Aorta (tissue), 5 donors: ENCODE data around the gene LRRK1. TPM values are rescaled to one million over a fixed set of nuclear protein-coding genes. Genes with fewer than 3 reads are reported as not detected.

Source experiments
- ATAC-seq: fragments of 200-7000 bp; cut with Tn5 transposase; one replicate; pipeline ENCODE4 v1.9.1; 2022; ENCODE audit warnings: moderate library complexity; ENCODE audit not compliant: low FRiP score
- DNase-seq, 2 donors: peaks; one replicate each; pipeline ENCODE4 v3.0.0-alpha.2; 2020
- H3K27ac ChIP-seq, 2 donors: one replicate each; pipeline ENCODE4 v1.5.1; 2013; ENCODE audit warnings: low read length in 2 of 2, mild to moderate bottlenecking in 2 of 2, moderate library complexity in 2 of 2, control low read depth in 1 of 2, inconsistent platforms in 1 of 2, low read depth in 1 of 2
- H3K27me3 ChIP-seq, 2 donors: one replicate each; pipeline ENCODE4 v1.6.1; 2013; ENCODE audit warnings: control low read depth in 1 of 2, low read length in 1 of 2, mild to moderate bottlenecking in 1 of 2, moderate library complexity in 1 of 2; ENCODE audit not compliant: insufficient read depth in 2 of 2, control insufficient read depth in 1 of 2
- H3K36me3 ChIP-seq, 2 donors: one replicate each; pipeline ENCODE4 v1.6.1; 2013; ENCODE audit warnings: control low read depth in 1 of 2, low read length in 1 of 2, mild to moderate bottlenecking in 1 of 2; ENCODE audit not compliant: insufficient read depth in 2 of 2, control insufficient read depth in 1 of 2
- H3K4me1 ChIP-seq, 2 donors: one replicate each; pipeline ENCODE4 v1.6.1; 2013; ENCODE audit warnings: low read length in 2 of 2, control low read depth in 1 of 2, mild to moderate bottlenecking in 1 of 2, moderate library complexity in 1 of 2; ENCODE audit not compliant: insufficient read depth in 2 of 2, control insufficient read depth in 1 of 2
- H3K4me3 ChIP-seq, 2 donors: one replicate each; pipeline ENCODE4 v1.5.1; 2013; ENCODE audit warnings: low read length in 2 of 2, control low read depth in 1 of 2, mild to moderate bottlenecking in 1 of 2
- H3K9me3 ChIP-seq: one replicate; pipeline ENCODE4 v1.6.1; 2013; ENCODE audit warnings: mild to moderate bottlenecking, low read length; ENCODE audit not compliant: control insufficient read depth
- WGBS, 2 donors: extraction: QIAGEN DNeasy Blood & Tissue Kit; methylation state at CpG; one replicate each; pipeline ENCODE4 v1.1.7; 2013; 5-methylcytosine and 5-hydroxymethylcytosine counted together
- intact Hi-C, 2 donors: fragments of 100-400 bp; cut with DNase I; formaldehyde crosslinking; loops; one replicate each; pipeline versions ENCODE4 v1.14.2 to v1.15.0; 2022
- polyA plus RNA-seq, 2 donors: library from polyadenylated mRNA; stranded (reverse); fragments of 200-250 nt; gene quantifications; one replicate each; pipeline ENCODE4 v1.2.3, GENCODE V29; 2013
- total RNA-seq, 2 donors: library from RNA; stranded (reverse); fragmentation: NEBNext Ultra II Directional; extraction: Animal tissue kit (Norgen Biotek cat#: 25700); gene quantifications; one replicate each; pipeline ENCODE4 v1.2.1, GENCODE V29; 2021
- donor health status: healthy with polysubstance abuse.
- donor health status: Bipolar disorder and iron deficiency.
- donor health status: DM: no; HTN: no; CAD: no.
- donor health status: DM: no; HTN: no; CAD: no.
- donor health status: DM: yes; HTN: yes; CAD: no.

Gene LRRK1
- total and polyA plus RNA-seq, 4 donors: 4.0 to 34.0 (median 13.3) TPM

DNA sequence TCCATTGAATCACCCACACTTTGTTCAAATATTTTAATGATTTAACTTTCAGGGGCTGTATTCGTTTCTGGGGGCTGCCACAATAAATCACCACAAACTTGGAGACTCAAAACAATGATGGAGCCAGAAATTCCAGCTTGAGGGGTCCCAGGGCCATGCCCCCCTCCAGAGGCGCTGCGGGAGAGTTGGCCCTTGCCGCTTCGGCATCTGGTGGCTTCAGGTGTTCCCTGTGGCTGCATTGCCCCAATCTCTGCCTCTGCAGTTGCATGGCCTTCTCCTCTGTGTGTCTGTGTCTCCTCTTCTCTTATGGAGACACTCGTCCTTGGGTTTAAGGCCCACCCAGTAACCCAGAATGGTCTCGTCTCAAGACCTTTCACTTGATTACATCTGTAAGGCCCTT, 187.9 kb downstream of the LRRK1 start:
- Histone ChIP-seq H3K27me3 (no peaks in the 10 kb centered on the region), H3K36me3 (no peaks in the 10 kb centered on the region), H3K27ac (no peak overlapping the region), H3K4me1 (no peaks in the 10 kb centered on the region), H3K4me3 (no peak overlapping the region), H3K9me3 (no peaks in the 10 kb centered on the region)
- 89 to 91% methylated on average over 7 of the region's 7 CpGs for WGBS, 2 donors
- ATAC-seq (no peak), DNase-seq (no peak)
- intact Hi-C loops: no loop called here

DNA sequence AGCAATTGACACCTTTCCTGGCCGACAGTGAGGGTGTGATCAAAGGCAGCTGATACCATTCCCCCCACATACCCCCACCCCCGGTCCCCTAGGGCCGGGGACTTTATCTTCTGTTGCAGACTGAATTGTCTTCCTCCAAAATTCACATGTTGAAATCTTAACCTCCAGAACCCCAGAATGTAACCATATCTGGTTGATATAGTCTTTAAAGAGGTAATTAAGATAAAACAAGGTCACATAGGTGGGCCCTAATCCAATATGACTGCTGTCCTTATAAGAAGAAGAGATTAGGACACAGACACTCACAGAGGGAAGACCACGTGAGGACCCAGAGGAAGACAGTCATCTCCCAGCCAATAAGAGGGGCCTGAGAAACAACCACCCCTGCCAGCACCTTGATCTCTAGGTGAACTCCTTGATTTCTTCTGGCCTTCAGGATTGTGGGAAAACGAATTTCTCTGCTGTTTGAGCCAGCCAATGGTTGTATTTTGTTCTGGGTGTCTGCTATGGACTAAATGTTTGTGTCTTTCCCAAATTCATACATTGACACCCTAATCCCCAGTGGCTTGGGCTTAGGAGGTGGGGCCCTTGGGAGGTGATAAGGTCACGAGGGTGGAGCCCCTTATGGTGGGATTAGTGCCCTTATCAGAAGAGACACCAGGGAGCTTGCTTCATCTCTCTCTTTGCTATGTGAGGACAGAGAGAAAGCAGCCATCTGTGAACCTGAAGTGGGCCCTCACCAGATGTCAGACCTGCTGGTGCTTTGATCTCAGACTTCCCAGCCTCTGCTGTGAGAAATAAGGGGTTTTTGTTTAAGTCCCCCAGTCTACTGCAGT, 188.7 kb downstream of the LRRK1 start:
- H3K27ac ChIP-seq: no peak overlapping the region
- ATAC-seq: no peak
- DNase-seq: peak in 1 of 2 donors; percentile 17
- 86% methylated on average over 6 of the region's 6 CpGs for WGBS, 2 donors
- H3K9me3 ChIP-seq: no peaks in the 10 kb centered on the region
- H3K4me1 ChIP-seq: no peaks in the 10 kb centered on the region
- no peaks in the 10 kb centered on the region for H3K36me3 ChIP-seq
- intact Hi-C loops: no loop called here
- H3K4me3 ChIP-seq: no peak overlapping the region
- no peaks in the 10 kb centered on the region for H3K27me3 ChIP-seq

DNA sequence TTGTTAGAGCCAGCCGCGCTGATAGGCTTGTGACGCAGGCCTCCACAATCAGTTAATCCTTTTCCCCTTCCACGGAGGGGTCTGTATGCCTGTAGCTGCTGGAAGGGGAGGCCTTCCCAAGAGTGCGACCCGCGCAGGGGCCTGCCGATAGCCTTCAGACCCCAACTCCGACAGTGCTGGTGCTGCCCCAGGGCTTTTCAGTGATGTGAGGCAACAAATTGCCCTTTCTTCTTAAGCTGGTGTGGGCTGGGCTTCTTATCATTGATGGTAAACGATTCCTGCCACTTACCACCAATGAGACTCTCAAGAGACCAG, 189.3 kb downstream of the LRRK1 start:
- ATAC-seq (no peak), DNase-seq (no peak)
- intact Hi-C loops: no loop called here
- Histone ChIP-seq H3K4me1 (no peaks in the 10 kb centered on the region), H3K27me3 (no peaks in the 10 kb centered on the region), H3K4me3 (no peak overlapping the region), H3K36me3 (no peaks in the 10 kb centered on the region), H3K9me3 (no peaks in the 10 kb centered on the region), H3K27ac (no peak overlapping the region)
- 96 to 97% methylated on average over 10 of the region's 10 CpGs for WGBS, 2 donors

DNA sequence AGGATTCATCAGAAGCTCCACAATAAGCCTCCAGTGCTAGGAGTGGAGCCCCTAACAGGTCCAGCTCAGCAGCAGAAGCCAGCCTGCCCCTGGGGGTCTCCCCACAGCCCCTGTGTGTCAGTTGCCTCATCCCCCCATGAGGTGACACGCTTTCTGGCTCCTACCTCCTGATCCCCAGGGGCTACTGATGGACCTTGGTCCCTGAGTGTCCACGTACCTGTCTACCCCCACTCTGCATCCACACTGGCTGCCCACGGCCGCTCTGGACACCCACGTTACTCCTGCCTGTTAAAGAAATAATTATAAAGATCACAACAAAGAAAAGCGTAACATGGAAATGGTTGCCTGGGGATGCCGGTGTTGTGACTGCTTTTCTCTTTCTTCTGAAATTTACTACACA, 189.6 kb downstream of the LRRK1 start:
- intact Hi-C loops: no loop called here
- H3K4me3 ChIP-seq: no peak overlapping the region
- ATAC-seq (no peak), DNase-seq (peak in 1 of 2 donors; percentile 56)
- WGBS, 2 donors: 97% methylated on average over 7 of the region's 7 CpGs
- H3K27me3 ChIP-seq: no peaks in the 10 kb centered on the region
- no peaks in the 10 kb centered on the region for H3K36me3 ChIP-seq
- H3K27ac ChIP-seq: no peak overlapping the region
- no peaks in the 10 kb centered on the region for H3K4me1 ChIP-seq
- H3K9me3 ChIP-seq: no peaks in the 10 kb centered on the region

DNA sequence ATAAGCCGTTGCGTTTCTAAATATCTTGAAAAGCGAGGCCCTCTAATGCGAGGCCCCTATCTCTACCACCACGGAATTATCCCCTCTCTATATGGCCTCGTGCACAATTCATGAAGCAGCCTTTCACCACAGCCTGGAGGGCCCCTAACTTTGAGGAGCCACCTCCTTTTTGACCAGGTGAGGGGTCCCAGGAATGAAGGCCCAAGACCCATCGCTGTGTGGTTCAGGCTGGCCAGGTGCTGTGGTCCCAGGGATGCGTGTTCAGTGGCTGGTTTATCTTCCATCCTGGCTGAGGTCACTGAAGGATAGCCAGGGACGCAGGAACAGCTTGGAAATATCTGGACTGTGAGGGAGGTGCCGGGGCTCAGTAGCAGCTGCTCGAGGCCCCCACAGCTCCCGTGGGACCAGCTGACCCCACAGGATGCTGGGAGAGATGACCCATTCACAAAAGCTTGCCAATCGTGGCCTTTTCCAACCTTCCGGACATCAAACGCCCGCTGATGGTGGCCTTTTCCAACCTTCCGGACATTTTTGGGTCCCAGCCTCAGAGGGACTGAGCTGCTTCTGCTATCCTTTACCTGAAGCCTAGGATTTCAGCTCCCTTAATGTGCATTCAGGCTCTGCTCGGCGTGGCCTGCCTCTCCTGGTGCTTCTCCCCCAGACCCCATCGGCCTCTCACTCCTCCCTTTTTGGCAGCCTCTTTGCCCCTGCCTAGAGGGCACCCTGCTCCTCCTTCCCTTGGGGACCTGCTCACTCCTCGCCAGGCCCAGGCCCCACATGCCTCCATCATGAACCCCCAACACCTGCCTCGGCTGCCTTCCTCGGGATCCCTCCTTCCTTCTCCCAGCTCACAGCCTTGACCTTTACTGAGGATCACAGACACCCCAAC, 191.8 kb downstream of the LRRK1 start:
- 86 to 92% methylated on average over 22 to 23 of the region's 23 CpGs for WGBS, 2 donors
- Histone ChIP-seq H3K4me3 (no peak overlapping the region), H3K4me1 (no peaks in the 10 kb centered on the region), H3K27ac (no peak overlapping the region), H3K9me3 (no peaks in the 10 kb centered on the region), H3K36me3 (no peaks in the 10 kb centered on the region), H3K27me3 (no peaks in the 10 kb centered on the region)
- peak in 1 of 2 donors; percentile 58 for DNase-seq
- ATAC-seq: no peak
- intact Hi-C loops: no loop called here

DNA sequence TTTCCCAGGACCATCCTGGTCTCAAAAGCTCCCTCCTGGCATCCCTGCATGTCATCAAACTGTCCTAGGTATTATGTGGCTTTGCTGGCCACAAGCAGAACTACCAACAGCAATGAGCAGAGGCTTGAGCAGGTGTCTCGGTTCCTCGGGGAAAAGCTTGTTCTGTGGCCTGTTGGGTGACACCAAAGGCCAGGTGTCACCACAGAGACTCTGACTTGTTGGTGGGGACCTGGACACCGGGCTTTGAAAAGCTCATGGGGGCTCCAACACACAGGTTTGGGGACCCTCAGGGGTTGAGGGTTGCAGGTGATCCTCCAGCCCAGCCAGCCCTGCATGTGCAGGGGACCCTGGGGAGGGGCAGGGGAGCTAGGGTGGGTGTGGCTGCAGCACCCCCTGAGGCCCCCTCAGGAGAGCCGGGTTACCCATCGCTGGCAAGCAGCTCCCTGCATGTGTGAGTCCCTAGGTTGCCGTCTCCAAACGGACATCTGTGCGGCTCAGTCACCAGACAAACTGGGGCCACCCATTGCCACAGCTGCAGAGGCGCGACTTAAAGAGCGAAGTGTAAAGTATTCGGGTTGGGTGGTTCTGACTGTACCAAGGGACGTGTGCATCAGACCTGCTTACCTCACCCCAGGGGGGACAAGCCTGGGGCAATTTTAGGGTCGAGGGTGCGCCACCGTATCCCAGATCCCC, 192.6 kb downstream of the LRRK1 start:
- DNase-seq: peak in 1 of 2 donors; percentile 66
- intact Hi-C loops: no loop called here
- Histone ChIP-seq H3K9me3 (no peaks in the 10 kb centered on the region), H3K27ac (no peak overlapping the region), H3K27me3 (no peaks in the 10 kb centered on the region), H3K4me3 (no peak overlapping the region), H3K36me3 (no peaks in the 10 kb centered on the region), H3K4me1 (no peaks in the 10 kb centered on the region)
- 89 to 90% methylated on average over 16 of the region's 16 CpGs for WGBS, 2 donors
- ATAC-seq: no peak

DNA sequence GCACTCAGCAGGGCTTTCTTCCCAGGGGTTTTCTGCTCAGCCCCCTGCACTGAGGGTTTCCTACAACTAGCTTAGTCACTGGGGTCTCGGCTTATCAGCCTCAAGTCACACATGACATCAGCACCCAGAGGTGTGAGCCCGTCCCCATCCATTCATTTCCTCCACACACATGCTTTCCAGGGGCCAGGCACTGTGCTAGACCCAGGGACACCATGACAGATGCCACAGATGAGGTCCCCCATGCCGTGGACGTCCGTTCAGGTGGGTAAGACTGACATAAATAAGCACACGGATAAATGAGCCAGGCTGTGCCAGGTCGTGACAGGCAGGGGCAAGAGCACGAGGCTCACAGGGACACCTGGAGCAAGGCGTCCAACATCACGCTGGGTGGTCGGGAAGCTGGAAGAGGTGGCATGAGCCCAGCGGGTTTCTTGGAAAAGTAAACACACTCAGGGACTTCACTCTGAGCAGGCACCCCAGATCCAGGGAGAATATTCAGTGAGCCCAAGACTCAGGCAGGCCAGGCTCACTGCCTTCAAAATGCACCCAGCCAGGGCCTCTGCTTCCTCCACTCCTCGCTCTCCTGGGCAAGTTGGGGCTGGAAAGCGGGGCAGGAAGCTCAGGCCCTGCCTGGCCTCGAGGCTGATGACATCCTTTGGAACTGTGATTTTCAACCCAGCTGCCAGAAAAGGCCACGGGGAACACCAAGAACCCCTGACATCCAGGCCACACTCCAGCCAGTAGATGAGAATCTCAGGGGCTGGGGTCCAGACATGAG, 193.4 kb downstream of the LRRK1 start:
- Histone ChIP-seq H3K27ac (no peak overlapping the region), H3K4me3 (no peak overlapping the region), H3K27me3 (no peaks in the 10 kb centered on the region), H3K36me3 (no peaks in the 10 kb centered on the region), H3K4me1 (no peaks in the 10 kb centered on the region), H3K9me3 (no peaks in the 10 kb centered on the region)
- ATAC-seq (no peak), DNase-seq (peak in 1 of 2 donors; percentile 62)
- intact Hi-C loops: no loop called here
- 72 to 73% methylated on average over 16 of the region's 16 CpGs for WGBS, 2 donors
